ENCODE measurements around the gene CPA5.

GRCh38 chr7:130297628-130298543, 46.7 kb upstream of the CPA5 start:
- TF ChIP-seq CTCF (IDR thresholded peaks at IDR 0.05) (no peak), POLR2A (IDR thresholded peaks at IDR 0.05) (no peak)

Measured in right lobe of liver (tissue), 4 donors.